Activated T-cell treated with anti-CD3 and anti-CD28 coated beads, Interleukin-2, amount 50 U/mL, for 72 hours (primary cell): ENCODE results near the gene NPAS2. TPM values are rescaled to one million over a fixed set of nuclear protein-coding genes. Genes with fewer than 3 reads are reported as not detected.

Experiments used
- ATAC-seq, 2 donors: fragments of 150-1000 bp; cut with Tn5 transposase; replicated peaks in 1 of 2; 2 replicates each; pipeline ENCODE4 v1.10.0; 2021; ENCODE audit warnings: moderate library complexity in 2 of 2, mild to moderate bottlenecking in 1 of 2
- DNase-seq, 2 donors: peaks; one replicate each; pipeline ENCODE4 v3.0.0; 2021 to 2022; ENCODE audit warnings: mixed read lengths in 1 of 2
- H3K27ac Mint-ChIP-seq: one replicate; pipeline ENCODE4 v1.8.0; 2022; ENCODE audit warnings: mild to moderate bottlenecking, moderate library complexity, mixed read lengths
- H3K27me3 Mint-ChIP-seq: one replicate; pipeline ENCODE4 v1.8.0; 2022; ENCODE audit warnings: low read depth, mixed read lengths
- H3K36me3 Mint-ChIP-seq, 2 donors: one replicate each; pipeline ENCODE4 v1.8.0; 2022; ENCODE audit warnings: mixed read lengths in 2 of 2, mild to moderate bottlenecking in 1 of 2; ENCODE audit not compliant: insufficient read depth in 2 of 2
- H3K4me1 Mint-ChIP-seq: one replicate; pipeline ENCODE4 v1.8.0; 2022; ENCODE audit warnings: low read depth, mixed read lengths
- H3K4me3 Mint-ChIP-seq, 2 donors: one replicate each; pipeline ENCODE4 v1.8.0; 2022; ENCODE audit warnings: mild to moderate bottlenecking in 2 of 2, mixed read lengths in 2 of 2, moderate library complexity in 2 of 2
- H3K9me3 Mint-ChIP-seq, 2 donors: one replicate each; pipeline ENCODE4 v1.8.0; 2022; ENCODE audit warnings: mixed read lengths in 2 of 2
- total RNA-seq, 2 donors: library from RNA; stranded (reverse); gene quantifications; one replicate each; pipeline ENCODE4 v1.2.3, GENCODE V29; 2022

NPAS2 gene
- total RNA-seq, 2 donors from 2014 or later: 4.8 to 8.4 TPM

DNA sequence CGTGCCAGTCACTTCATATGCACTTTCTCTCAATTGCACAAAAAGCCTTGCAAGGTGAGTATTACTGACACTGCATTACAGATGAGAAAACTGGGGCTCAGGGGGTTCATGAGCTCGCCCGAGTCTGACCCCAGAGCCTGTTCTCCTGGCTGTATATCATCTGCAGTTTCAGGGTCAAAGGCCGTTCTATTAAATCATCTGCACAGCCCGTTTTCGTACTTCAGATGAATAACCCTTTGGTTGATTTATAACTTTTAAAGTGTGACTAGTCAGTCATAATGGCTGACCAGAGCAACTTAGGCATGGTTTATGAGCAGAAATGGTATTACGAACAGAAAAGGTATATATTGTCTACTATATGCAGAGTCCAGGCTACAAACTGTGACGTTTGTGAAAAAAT lies 35.3 kb upstream of the NPAS2 start:
- Mint-ChIP-seq H3K4me1 (no peaks in the 10 kb centered on the region), H3K9me3 (no peaks in the 10 kb centered on the region), H3K27ac (no peak overlapping the region), H3K36me3 (no peaks in the 10 kb centered on the region), H3K4me3 (no peak overlapping the region), H3K27me3 (no peaks in the 10 kb centered on the region)
- DNase-seq (no peak), ATAC-seq (no peak)

DNA sequence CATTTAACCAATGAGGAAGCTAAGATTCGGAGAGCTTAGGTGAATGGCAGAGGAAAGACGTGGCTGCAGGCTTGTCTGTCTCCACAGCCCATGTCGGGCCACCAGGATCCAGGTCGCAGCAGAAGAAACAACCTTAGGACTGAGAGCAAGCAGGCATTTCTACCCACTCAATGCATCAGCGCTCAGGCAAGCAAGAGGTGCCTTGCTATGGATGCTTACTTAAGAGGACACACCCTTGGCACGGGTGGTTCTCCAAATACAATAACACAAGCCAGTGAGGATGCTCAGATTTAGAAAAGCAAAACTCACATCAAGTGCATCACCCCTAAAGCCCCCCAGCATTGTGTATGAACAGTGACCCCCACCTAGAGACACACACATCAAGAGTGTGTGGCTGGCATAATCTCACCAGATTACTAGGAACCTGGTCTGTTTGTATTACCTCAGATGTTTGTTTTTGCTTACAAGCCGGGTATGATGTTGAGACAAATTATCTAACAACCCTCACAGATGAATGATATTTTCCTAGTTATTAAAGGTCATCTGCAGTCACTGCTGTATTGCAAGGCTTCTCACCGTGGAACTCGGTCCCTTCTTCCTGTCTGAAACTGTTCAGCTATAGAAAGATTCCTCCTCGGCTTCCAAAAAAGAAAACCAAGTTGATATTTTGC lies 34.2 kb upstream of the NPAS2 start:
- no peaks in the 10 kb centered on the region for H3K36me3 Mint-ChIP-seq
- H3K27ac Mint-ChIP-seq: no peak overlapping the region
- no peaks in the 10 kb centered on the region for H3K4me1 Mint-ChIP-seq
- ATAC-seq (no peak), DNase-seq (no peak)
- no peak overlapping the region for H3K4me3 Mint-ChIP-seq
- no peaks in the 10 kb centered on the region for H3K27me3 Mint-ChIP-seq
- H3K9me3 Mint-ChIP-seq: no peaks in the 10 kb centered on the region

DNA sequence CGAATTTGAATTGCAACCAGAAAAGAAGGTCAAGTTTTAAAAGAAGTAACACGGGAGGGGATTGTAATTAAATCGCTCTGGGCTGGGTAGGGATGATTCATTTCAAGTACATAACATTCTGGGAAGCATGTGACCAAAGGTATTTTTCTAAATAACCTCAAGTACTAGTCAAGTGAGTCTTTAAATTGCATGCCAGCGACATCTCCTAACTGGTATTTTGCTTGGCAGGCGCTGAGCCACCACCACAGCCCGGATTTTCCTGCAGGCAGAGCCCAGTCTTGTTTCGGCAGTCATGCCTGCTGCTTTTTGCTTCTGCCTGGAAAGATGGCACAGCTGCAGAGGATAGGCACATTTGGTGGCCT lies 33.7 kb upstream of the NPAS2 start:
- H3K27ac Mint-ChIP-seq: no peak overlapping the region
- no peaks in the 10 kb centered on the region for H3K27me3 Mint-ChIP-seq
- H3K4me3 Mint-ChIP-seq: no peak overlapping the region
- ATAC-seq: no peak
- DNase-seq: no peak
- H3K4me1 Mint-ChIP-seq: no peaks in the 10 kb centered on the region
- no peaks in the 10 kb centered on the region for H3K36me3 Mint-ChIP-seq
- no peaks in the 10 kb centered on the region for H3K9me3 Mint-ChIP-seq

DNA sequence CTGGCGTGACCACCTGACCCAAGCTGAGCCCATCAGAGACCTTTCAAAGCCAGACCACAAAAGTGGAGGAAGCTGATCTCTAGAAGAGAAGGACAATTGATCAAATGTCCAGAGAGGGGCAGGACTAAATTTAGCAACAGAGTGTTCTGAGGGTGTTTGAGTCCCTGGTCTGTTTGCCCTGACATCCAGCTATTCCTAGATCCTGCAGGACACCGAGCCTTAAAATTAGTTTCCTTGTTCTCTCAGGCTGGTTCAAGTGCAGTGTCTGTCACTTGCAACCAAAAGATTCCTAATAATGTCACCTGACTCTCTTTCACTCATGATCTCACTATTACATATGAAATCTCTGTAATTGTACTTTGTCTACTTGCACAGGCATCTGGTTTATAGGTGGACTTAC lies 33.0 kb upstream of the NPAS2 start:
- H3K27me3 Mint-ChIP-seq: no peaks in the 10 kb centered on the region
- H3K36me3 Mint-ChIP-seq: no peaks in the 10 kb centered on the region
- no peaks in the 10 kb centered on the region for H3K4me1 Mint-ChIP-seq
- no peaks in the 10 kb centered on the region for H3K9me3 Mint-ChIP-seq
- H3K4me3 Mint-ChIP-seq: no peak overlapping the region
- no peak overlapping the region for H3K27ac Mint-ChIP-seq
- ATAC-seq (no peak), DNase-seq (no peak)

DNA sequence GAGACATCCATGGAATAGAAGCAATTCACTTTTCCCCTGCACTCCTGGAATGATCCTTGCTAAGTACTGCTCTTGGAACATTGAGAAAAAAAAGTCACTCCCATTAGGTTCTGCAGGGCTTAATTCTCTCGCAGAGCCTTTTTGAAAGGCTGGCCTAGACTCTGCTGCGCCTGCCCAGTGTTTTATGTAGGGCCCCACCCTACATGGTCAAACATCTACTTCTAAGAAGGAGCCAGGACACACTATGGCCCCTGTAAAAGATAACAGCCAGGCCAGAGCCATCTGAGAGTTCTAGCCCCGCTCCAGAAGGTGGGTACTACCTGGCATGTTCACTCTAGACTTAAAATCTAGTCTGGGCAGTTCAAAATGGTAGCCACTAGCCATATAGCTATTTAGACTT lies 30.6 kb upstream of the NPAS2 start:
- no peak for DNase-seq
- Mint-ChIP-seq H3K36me3 (no peaks in the 10 kb centered on the region), H3K4me3 (no peak overlapping the region), H3K4me1 (no peaks in the 10 kb centered on the region), H3K27ac (no peak overlapping the region), H3K27me3 (no peaks in the 10 kb centered on the region), H3K9me3 (no peaks in the 10 kb centered on the region)
- no peak for ATAC-seq

DNA sequence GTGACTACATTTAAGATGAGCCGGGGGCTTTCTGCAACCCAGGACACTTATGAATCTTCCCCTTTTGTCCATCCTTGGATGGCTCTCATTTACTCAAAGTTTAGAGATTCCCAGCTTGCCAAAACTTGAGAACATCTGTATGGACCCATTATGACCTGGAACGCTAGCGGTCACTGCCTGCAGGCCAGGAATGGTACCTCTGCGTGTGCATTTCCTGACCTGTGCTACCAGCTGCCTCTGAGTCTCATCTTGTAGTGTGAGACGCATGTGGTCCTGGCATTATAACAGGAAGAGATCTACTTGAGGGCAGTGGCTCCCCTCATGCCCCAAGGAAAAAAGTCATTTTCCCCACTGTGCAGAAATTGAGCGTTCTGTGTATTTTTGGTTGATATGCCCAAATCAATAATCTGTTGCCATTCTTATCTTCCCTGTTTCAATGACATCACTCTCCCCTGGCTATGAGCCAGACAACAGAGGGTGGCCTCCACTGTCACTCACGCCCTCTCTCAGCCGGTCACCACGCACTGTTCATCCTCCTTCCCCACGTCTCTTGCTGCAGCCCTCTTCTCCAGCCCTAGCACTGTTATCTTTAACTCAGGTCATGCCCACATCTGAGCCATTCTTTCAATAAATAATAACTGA lies 28.5 kb upstream of the NPAS2 start:
- Mint-ChIP-seq H3K27ac (no peak overlapping the region), H3K9me3 (no peaks in the 10 kb centered on the region), H3K36me3 (no peaks in the 10 kb centered on the region), H3K4me1 (no peaks in the 10 kb centered on the region), H3K4me3 (no peak overlapping the region), H3K27me3 (peaks cover under 1% of the 10 kb centered on the region)
- ATAC-seq: no peak
- DNase-seq: no peak

DNA sequence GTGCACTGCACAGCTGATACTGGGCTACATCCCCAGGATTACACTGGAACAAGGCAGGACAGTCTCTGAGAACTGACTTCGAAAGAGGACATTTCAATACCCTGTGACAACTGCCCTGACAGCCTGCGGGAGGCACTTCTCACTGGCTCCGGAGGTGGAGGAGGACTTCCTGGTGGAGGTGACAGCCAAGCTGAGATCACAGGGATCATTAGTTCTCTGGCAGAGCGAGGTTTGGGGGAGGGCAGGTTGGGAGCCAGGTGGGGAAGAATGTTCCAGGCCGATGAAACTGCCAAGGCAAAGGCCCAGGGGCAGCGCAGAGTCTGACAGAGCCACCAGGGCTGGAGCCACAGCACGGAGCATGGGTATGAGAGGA lies 28.0 kb upstream of the NPAS2 start:
- no peak for ATAC-seq
- H3K4me3 Mint-ChIP-seq: no peak overlapping the region

DNA sequence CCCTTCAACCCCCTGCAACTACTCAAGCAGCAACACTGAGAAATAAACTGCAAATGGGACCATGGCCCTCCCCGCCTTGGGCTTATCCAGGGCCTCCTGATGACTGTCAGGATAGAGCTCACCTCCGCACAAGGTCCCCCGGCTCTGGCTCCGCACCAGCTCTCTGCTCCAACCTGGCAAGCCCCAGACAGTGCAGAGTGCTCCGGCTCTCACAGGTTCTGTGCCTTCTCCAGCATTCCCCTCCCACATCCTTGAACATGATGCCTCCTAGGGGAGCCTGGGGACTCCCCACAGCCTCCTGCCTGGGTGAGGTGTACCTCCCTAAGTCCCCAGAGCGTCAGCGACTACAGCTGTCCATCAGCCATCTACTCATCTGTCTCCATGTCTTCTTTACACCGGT lies 26.7 kb upstream of the NPAS2 start:
- Mint-ChIP-seq H3K4me1 (no peaks in the 10 kb centered on the region), H3K27ac (no peak overlapping the region), H3K9me3 (no peaks in the 10 kb centered on the region), H3K27me3 (peaks cover 6% of the 10 kb centered on the region), H3K4me3 (no peak overlapping the region), H3K36me3 (no peaks in the 10 kb centered on the region)
- ATAC-seq (no peak), DNase-seq (no peak)

More for the DNA sequence above, 28.0 kb upstream of the NPAS2 start:
- Mint-ChIP-seq H3K4me1 (no peaks in the 10 kb centered on the region), H3K36me3 (no peaks in the 10 kb centered on the region), H3K27ac (no peak overlapping the region), H3K27me3 (peaks cover 5% of the 10 kb centered on the region), H3K9me3 (no peaks in the 10 kb centered on the region)
- no peak for DNase-seq

DNA sequence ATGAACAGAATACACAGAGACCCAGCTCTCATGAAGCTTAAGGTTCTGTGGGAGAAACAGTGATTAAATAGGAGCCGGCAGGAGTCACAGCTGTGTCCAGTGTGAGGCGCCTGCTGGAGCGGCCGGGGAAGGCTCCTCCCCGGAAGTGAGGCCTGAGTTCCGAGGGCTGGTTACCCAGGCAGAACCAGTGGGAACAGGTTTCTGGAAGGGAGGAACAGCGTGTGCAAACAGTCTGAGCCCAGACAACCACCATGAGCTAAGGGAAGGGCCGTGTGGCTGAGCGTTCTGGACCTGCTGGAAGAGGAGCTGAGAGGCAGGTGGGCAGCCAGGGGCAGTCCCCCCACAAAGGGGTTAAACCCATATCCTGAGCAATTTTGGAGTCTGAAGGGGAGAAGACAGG lies 26.0 kb upstream of the NPAS2 start:
- Mint-ChIP-seq H3K27ac (no peak overlapping the region), H3K4me3 (no peak overlapping the region), H3K36me3 (no peaks in the 10 kb centered on the region), H3K27me3 (peaks cover 6% of the 10 kb centered on the region), H3K9me3 (no peaks in the 10 kb centered on the region), H3K4me1 (no peaks in the 10 kb centered on the region)
- DNase-seq: no peak
- ATAC-seq: no peak

DNA sequence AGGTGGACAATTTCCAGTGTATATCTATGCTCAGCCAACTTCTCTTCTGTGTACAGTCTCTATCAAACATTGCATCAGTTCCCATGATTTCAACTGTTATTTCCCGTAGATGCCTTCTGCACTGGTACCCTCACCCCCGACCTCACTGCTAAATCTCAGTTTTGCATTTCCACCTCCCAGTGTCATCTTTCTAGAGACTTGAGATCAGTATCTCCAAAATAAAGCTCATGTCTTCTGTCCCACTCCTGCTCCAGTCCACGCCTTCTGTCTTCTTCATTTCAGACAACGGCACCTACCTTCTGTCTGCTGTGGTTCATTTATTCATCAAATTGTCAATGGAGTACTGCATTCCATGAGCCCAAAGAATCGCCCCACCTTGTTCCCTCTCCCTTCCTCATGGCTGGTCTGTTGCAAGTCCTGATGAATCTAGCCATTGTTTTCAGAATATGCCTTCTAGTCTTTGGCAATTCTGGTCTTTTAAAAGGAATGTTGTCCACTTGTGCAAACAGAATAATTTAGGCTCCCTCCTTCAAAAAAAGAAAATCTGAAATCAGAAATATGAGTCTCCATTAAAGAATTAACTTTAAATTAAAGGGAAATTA lies 23.3 kb upstream of the NPAS2 start:
- ATAC-seq (no peak), DNase-seq (no peak)
- Mint-ChIP-seq H3K9me3 (no peaks in the 10 kb centered on the region), H3K27me3 (peaks cover 6% of the 10 kb centered on the region), H3K27ac (no peak overlapping the region), H3K4me1 (no peaks in the 10 kb centered on the region), H3K36me3 (no peaks in the 10 kb centered on the region), H3K4me3 (no peak overlapping the region)

DNA sequence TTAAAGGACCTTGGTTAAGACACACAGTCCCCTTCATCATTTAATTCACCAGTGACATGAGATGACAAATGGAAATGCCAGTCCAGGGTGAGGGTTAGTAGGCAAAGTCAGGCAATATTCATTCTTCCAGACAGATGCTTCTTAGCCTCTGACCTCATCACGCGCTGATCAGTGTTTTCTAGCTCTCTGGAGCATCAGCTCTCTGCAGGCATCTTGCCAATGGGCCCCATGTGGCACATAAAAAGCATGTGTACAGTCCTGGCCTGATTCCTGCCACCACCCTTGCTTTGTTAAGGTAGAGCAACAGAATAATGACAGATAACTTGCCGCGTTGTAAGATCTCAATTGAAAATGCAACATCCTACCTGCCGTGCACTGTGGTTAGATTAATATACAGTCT lies 20.3 kb upstream of the NPAS2 start:
- no peak overlapping the region for H3K4me3 Mint-ChIP-seq
- H3K4me1 Mint-ChIP-seq: no peaks in the 10 kb centered on the region
- H3K27ac Mint-ChIP-seq: no peak overlapping the region
- DNase-seq: no peak
- no peak for ATAC-seq
- H3K9me3 Mint-ChIP-seq: no peaks in the 10 kb centered on the region
- peaks cover 6% of the 10 kb centered on the region for H3K27me3 Mint-ChIP-seq
- no peaks in the 10 kb centered on the region for H3K36me3 Mint-ChIP-seq

DNA sequence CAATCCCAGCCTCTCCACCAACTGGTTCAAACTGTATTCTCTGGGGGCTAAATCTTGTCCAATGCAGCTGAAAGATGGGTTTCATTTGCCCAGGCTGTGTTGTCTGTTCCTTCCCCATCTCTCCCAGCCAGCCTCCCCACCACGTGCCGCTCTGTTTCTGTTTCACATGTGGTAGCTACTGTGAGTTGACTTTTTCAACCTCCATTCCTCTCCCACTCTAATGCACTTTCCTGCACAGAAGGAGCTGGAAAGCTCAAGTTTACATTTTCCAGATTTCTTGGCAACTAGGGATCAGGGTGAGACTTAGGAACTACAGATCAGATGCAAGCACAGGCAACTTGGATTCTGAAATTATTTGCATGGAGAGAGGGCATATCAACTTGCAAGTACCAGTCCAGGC lies 19.0 kb upstream of the NPAS2 start:
- Mint-ChIP-seq H3K27me3 (peaks cover 6% of the 10 kb centered on the region), H3K36me3 (no peaks in the 10 kb centered on the region), H3K27ac (no peak overlapping the region), H3K9me3 (no peaks in the 10 kb centered on the region), H3K4me3 (no peak overlapping the region), H3K4me1 (no peaks in the 10 kb centered on the region)
- DNase-seq (no peak), ATAC-seq (no peak)

DNA sequence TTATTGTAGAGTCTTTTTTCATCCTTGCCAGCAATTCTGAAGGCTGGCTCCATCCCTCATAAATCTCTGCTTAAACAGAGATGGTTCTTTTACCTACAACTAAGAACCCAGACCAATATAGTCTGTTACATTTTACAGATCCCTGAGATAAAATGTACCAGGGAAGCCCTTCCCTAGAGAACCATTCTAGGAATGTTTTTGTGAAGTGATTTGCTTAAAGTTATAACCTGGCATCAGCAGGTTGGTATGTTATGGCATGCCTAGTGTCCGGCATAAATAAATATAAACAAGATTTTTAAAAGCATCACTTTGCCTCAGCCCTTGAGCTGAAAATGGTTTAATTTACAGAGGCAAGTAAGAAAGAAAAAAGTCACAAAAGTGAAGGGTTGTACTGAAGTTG lies 18.5 kb upstream of the NPAS2 start:
- no peak overlapping the region for H3K4me3 Mint-ChIP-seq
- H3K27me3 Mint-ChIP-seq: peaks cover 6% of the 10 kb centered on the region
- no peaks in the 10 kb centered on the region for H3K4me1 Mint-ChIP-seq
- H3K9me3 Mint-ChIP-seq: no peaks in the 10 kb centered on the region
- H3K27ac Mint-ChIP-seq: no peak overlapping the region
- no peak for ATAC-seq
- no peaks in the 10 kb centered on the region for H3K36me3 Mint-ChIP-seq
- no peak for DNase-seq

DNA sequence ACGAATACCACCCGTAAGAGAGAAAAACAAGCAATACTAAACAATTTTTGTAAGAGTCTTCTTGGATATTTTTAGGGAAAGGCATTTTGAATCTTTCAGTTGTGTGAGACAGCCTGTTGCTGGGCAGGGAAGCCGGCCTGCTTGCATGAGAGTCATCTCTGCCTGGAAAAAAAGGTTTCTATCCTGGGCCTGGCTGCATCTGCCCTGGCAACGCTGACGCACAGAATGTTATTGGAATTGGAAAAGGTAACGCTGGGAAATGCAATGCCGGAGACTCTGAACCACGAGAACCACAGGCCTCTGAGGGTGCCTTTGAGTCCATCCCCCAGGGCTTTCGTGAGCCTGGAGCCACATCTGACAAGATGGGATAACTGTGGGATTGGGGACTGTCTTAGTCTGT lies 17.9 kb upstream of the NPAS2 start:
- Mint-ChIP-seq H3K36me3 (no peaks in the 10 kb centered on the region), H3K9me3 (no peaks in the 10 kb centered on the region), H3K4me1 (no peaks in the 10 kb centered on the region), H3K27ac (no peak overlapping the region), H3K4me3 (no peak overlapping the region), H3K27me3 (no peaks in the 10 kb centered on the region)
- DNase-seq: no peak
- no peak for ATAC-seq
